BLaER1 treated with 17β-estradiol and CSF1 and Interleukin-3, amounts not matched to agents 10 nM and 100 nM (cell line): ENCODE data around the gene GCK.
A peak's percentile ranks its signal among the peaks of the same experiment; 100 is the strongest.

Experiments used
- H3K27ac ChIP-seq, 11 experiments: shearing (Covaris generic); formaldehyde crosslinking; 2 replicates each; pipeline ENCODE4 v1.8.1; 2022
- H3K27me3 ChIP-seq, 11 experiments: shearing (Covaris generic); formaldehyde crosslinking; 2 replicates each; pipeline ENCODE4 v1.8.1; 2022
- H3K36me3 ChIP-seq, 11 experiments: shearing (Covaris generic); formaldehyde crosslinking; 2 replicates each; pipeline ENCODE4 v1.8.1; 2022
- H3K4me1 ChIP-seq, 10 experiments: shearing (Covaris generic); formaldehyde crosslinking; 2 replicates each; pipeline ENCODE4 v1.8.1; 2022
- H3K4me2 ChIP-seq, 11 experiments: shearing (Covaris generic); formaldehyde crosslinking; 2 replicates each; pipeline ENCODE4 v1.8.1; 2022
- H3K4me3 ChIP-seq, 10 experiments: shearing (Covaris generic); formaldehyde crosslinking; 2 replicates each; pipeline ENCODE4 v1.8.1; 2022
- H3K9ac ChIP-seq, 11 experiments: shearing (Covaris generic); formaldehyde crosslinking; 2 replicates each; pipeline ENCODE4 v1.8.1; 2022
- H3K9me3 ChIP-seq, 11 experiments: shearing (Covaris generic); formaldehyde crosslinking; replicated peaks in 1 of 11; 2 replicates each; pipeline ENCODE4 v1.8.1; 2022
- H4K20me1 ChIP-seq, 11 experiments: shearing (Covaris generic); formaldehyde crosslinking; 2 replicates each; pipeline ENCODE4 v1.8.1; 2022
- Cebpa-rat ChIP-seq, 11 experiments: shearing (Covaris generic); IDR thresholded peaks; 2 replicates each; pipeline ENCODE4 v1.8.1; 2022

The GCK gene

GRCh38 chr7:44101303-44101965 is 87.8 kb downstream of the GCK start:
- peak overlapping the region in 5 of 10 experiments; percentile 3 to 50 (median 17); a peak in 5 of 20 replicates for H3K4me3 ChIP-seq
- H3K9ac ChIP-seq, result peak overlapping the region; percentile 53 to 89 (median 73); a peak in 21 of 22 replicates
- H3K27ac ChIP-seq, result peak overlapping the region; percentile 77 to 97 (median 89)
- H3K4me2 ChIP-seq, result peak overlapping the region; percentile 81 to 97 (median 91)
- H3K27me3 ChIP-seq, result no peaks in the 10 kb centered on the region; a peak in 1 of 22 replicates
- H4K20me1 ChIP-seq, result peaks cover 0 to 19% (median 16%) of the 10 kb centered on the region in 11 experiments; a peak in 18 of 22 replicates
- TF ChIP-seq Cebpa-rat (IDR thresholded peaks at IDR 0.05), result no peak
- peaks cover 86 to 93% (median 90%) of the 10 kb centered on the region in 10 experiments for H3K4me1 ChIP-seq
- peaks cover 0 to 7% (median 5%) of the 10 kb centered on the region in 11 experiments; a peak in 11 of 22 replicates for H3K36me3 ChIP-seq
- no peaks in the 10 kb centered on the region for H3K9me3 ChIP-seq

GRCh38 chr7:44100458-44101302 is 88.6 kb downstream of the GCK start:
- H3K36me3 ChIP-seq, result no peaks in the 10 kb centered on the region
- H3K27me3 ChIP-seq, result no peaks in the 10 kb centered on the region; a peak in 1 of 22 replicates
- H3K4me1 ChIP-seq, result peaks cover 83 to 92% (median 90%) of the 10 kb centered on the region in 10 experiments
- peak overlapping the region; percentile 81 to 97 (median 91) for H3K4me2 ChIP-seq
- no peak for TF ChIP-seq Cebpa-rat (IDR thresholded peaks at IDR 0.05)
- H4K20me1 ChIP-seq, result peaks cover 0 to 12% (median 9%) of the 10 kb centered on the region in 11 experiments; a peak in 17 of 22 replicates
- H3K9me3 ChIP-seq, result no peaks in the 10 kb centered on the region
- H3K9ac ChIP-seq, result peak overlapping the region; percentile 53 to 89 (median 73); a peak in 21 of 22 replicates
- peak overlapping the region in 5 of 10 experiments; percentile 3 to 50 (median 17); a peak in 5 of 20 replicates for H3K4me3 ChIP-seq
- H3K27ac ChIP-seq, result peak overlapping the region; percentile 77 to 97 (median 89)

GRCh38 chr7:44099669-44100068 is 89.6 kb downstream of the GCK start:
- H3K36me3 ChIP-seq, result no peaks in the 10 kb centered on the region
- H4K20me1 ChIP-seq, result peaks cover 0 to 2% (median 0%) of the 10 kb centered on the region in 11 experiments; a peak in 4 of 22 replicates
- no peak for TF ChIP-seq Cebpa-rat (IDR thresholded peaks at IDR 0.05)
- H3K27ac ChIP-seq, result peak overlapping the region; percentile 77 to 97 (median 89); a peak in 21 of 22 replicates
- no peaks in the 10 kb centered on the region; a peak in 1 of 22 replicates for H3K27me3 ChIP-seq
- H3K9me3 ChIP-seq, result no peaks in the 10 kb centered on the region
- peak overlapping the region in 10 of 11 experiments; percentile 64 to 89 (median 74); a peak in 17 of 22 replicates for H3K9ac ChIP-seq
- H3K4me3 ChIP-seq, result no peak overlapping the region
- H3K4me1 ChIP-seq, result peaks cover 84 to 93% (median 92%) of the 10 kb centered on the region in 10 experiments
- H3K4me2 ChIP-seq, result peak overlapping the region; percentile 81 to 97 (median 91)

- H3K4me3 ChIP-seq, result no peak overlapping the region
- peaks cover 0 to 5% (median 2%) of the 10 kb centered on the region in 11 experiments; a peak in 8 of 22 replicates for H3K9me3 ChIP-seq
- peak overlapping the region; percentile 65 to 97 (median 85) for H3K4me2 ChIP-seq
- peak overlapping the region in 8 of 11 experiments; percentile 59 to 84 (median 74); a peak in 16 of 22 replicates for H3K9ac ChIP-seq
- TF ChIP-seq Cebpa-rat (IDR thresholded peaks at IDR 0.05), result peak in 2 of 11 experiments; percentile 51 to 54; a peak in 2 of 22 replicates
- peak overlapping the region; percentile 1 to 97 (median 84); a peak in 20 of 22 replicates for H3K27ac ChIP-seq
- peaks cover 90 to 100% (median 100%) of the 10 kb centered on the region in 10 experiments for H3K4me1 ChIP-seq
- H4K20me1 ChIP-seq, result no peaks in the 10 kb centered on the region
- H3K36me3 ChIP-seq, result no peaks in the 10 kb centered on the region
- H3K27me3 ChIP-seq, result no peaks in the 10 kb centered on the region; a peak in 1 of 22 replicates
Measured at GRCh38 chr7:44098092-44099068, 90.9 kb downstream of the GCK start.

GRCh38 chr7:44097064-44097932 is 91.9 kb downstream of the GCK start:
- Histone ChIP-seq H3K27me3 (no peaks in the 10 kb centered on the region), H4K20me1 (no peaks in the 10 kb centered on the region), H3K36me3 (no peaks in the 10 kb centered on the region), H3K9me3 (peaks cover 0 to 9% (median 5%) of the 10 kb centered on the region in 11 experiments; a peak in 8 of 22 replicates), H3K4me1 (peaks cover 89 to 100% (median 100%) of the 10 kb centered on the region in 10 experiments), H3K4me2 (peak overlapping the region; percentile 65 to 97 (median 85)), H3K4me3 (peak overlapping the region in 2 of 10 experiments; percentile 18 to 35; a peak in 2 of 20 replicates), H3K9ac (peak overlapping the region in 9 of 11 experiments; percentile 18 to 84 (median 70); a peak in 18 of 22 replicates), H3K27ac (peak overlapping the region; percentile 30 to 97 (median 84); a peak in 20 of 22 replicates)
- no peak for TF ChIP-seq Cebpa-rat (IDR thresholded peaks at IDR 0.05)

GRCh38 chr7:44096326-44096881 is 92.8 kb downstream of the GCK start:
- no peak for TF ChIP-seq Cebpa-rat (IDR thresholded peaks at IDR 0.05)
- peaks cover 86 to 100% (median 100%) of the 10 kb centered on the region in 10 experiments for H3K4me1 ChIP-seq
- no peaks in the 10 kb centered on the region for H3K27me3 ChIP-seq
- peak overlapping the region; percentile 65 to 97 (median 85); a peak in 20 of 22 replicates for H3K4me2 ChIP-seq
- no peaks in the 10 kb centered on the region for H3K36me3 ChIP-seq
- no peaks in the 10 kb centered on the region for H4K20me1 ChIP-seq
- H3K9ac ChIP-seq, result peak overlapping the region in 8 of 11 experiments; percentile 18 to 84 (median 74); a peak in 15 of 22 replicates
- peak overlapping the region in 10 of 11 experiments; percentile 49 to 97 (median 88); a peak in 19 of 22 replicates for H3K27ac ChIP-seq
- H3K4me3 ChIP-seq, result no peak overlapping the region; a peak in 1 of 20 replicates
- H3K9me3 ChIP-seq, result peaks cover 0 to 9% (median 5%) of the 10 kb centered on the region in 11 experiments; a peak in 8 of 22 replicates
